ENCODE results near the gene PPP1R2B.

DNA sequence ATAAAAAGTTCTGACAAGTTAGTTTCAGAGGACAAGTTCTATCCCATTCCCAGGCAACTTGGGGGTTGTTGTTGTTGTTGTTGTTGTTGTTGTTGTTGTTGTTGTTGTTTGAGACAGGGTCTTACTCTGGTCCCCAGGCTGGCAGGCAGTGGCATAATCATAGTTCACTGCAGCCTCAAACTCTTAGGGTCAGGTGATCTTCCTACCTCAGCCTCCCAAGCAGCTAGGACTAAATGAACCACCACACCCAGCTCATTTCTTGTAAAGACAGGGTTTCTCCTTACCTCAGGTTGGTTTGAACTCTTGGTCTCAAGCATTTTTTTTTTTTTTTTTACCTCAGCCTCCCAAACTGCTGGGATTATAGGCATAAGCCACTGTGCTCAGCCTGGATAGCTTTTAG lies 15.3 kb downstream of the PPP1R2B start:
- no peak for TF ChIP-seq POLR2A (IDR thresholded peaks at IDR 0.05)
- TF ChIP-seq, protein P1, sequence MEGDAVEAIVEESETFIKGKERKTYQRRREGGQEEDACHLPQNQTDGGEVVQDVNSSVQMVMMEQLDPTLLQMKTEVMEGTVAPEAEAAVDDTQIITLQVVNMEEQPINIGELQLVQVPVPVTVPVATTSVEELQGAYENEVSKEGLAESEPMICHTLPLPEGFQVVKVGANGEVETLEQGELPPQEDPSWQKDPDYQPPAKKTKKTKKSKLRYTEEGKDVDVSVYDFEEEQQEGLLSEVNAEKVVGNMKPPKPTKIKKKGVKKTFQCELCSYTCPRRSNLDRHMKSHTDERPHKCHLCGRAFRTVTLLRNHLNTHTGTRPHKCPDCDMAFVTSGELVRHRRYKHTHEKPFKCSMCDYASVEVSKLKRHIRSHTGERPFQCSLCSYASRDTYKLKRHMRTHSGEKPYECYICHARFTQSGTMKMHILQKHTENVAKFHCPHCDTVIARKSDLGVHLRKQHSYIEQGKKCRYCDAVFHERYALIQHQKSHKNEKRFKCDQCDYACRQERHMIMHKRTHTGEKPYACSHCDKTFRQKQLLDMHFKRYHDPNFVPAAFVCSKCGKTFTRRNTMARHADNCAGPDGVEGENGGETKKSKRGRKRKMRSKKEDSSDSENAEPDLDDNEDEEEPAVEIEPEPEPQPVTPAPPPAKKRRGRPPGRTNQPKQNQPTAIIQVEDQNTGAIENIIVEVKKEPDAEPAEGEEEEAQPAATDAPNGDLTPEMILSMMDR (IDR thresholded peaks at IDR 0.05) = no peak
